ENCODE data around the gene BAG3. TPM values are rescaled to one million over a fixed set of nuclear protein-coding genes. Genes with fewer than 3 reads are reported as not detected.

Gene BAG3
- total RNA-seq, 4 donors from 2014 or later = 23.8 to 38.4 (median 32.0) TPM

DNA sequence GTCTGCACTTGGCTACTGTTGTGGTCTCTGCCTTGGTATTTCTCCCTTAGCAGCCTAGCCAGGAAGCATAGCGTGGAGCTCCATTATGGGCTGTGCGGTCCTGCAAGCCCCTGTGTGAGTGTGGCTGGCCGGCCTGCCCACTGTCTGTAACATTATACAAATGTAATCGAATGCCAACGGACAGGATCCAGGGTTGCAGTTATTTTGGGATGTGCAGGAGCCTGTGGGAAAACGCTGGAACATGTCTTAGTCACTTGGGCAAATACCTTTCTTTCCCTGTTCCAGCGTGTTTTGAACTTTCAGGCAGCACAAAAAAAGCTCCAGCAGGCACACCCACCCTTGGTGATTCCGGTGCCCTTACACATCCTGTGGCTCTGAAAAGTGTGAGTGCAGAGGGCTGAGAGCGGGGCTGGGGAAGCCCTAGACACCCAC is 29.5 kb downstream of the BAG3 start:
- Histone ChIP-seq H3K36me3 (peaks cover 0 to 29% (median 0%) of the 10 kb centered on the region in 3 donors), H3K27ac (peak overlapping the region in 2 of 4 donors; percentile 2 to 20), H3K4me3 (no peak overlapping the region), H3K4me1 (peaks cover 0 to 29% (median 9%) of the 10 kb centered on the region in 4 donors), H3K27me3 (no peaks in the 10 kb centered on the region), H3K9me3 (no peaks in the 10 kb centered on the region)
- WGBS, 2 donors = 48 to 67% methylated on average over 9 of the region's 9 CpGs
- no peak for DNase-seq (ENCODE audit: low spot score in 2 of 2)
- TF ChIP-seq POLR2A (IDR thresholded peaks at IDR 0.05) = no peak
- no peak for TF ChIP-seq CTCF (IDR thresholded peaks at IDR 0.05)
- no peak for TF ChIP-seq EP300 (IDR thresholded peaks at IDR 0.05)

DNA sequence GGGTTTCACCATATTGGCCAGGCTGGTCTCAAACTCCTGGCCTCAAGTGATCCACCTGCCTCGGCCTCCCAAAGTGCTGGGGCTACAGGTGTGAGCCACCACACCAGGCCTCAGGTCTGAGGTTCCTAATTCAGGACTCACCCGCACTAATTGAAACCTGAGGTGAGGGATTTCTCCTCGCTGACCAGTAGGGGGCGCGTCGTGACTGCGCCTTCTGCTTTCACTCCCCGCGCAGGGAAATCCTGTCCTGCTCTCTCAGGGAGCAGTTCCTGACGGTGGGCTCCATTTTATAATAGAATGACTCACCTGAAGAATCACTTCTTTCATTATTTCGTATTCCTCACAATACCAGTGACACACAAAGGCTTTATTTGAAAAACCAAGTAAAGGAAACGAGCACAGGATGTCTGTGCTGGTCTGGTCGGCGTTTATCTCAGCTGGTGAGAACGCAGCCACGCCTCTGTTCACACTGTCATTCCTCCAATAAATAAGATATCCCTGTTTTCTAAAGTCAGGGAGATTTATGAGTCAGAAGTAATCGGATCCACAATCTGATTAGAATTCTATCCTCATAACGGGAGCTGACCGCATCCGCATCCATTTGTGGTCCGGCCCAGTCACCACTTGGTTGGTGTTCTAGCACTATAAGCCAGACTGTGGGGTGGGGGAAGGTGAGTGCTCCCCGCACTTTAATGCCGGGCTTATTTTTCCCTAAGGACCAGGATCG is 35.4 kb downstream of the BAG3 start:
- H3K27me3 ChIP-seq = no peaks in the 10 kb centered on the region
- no peaks in the 10 kb centered on the region for H3K36me3 ChIP-seq
- DNase-seq (ENCODE audit: low spot score in 2 of 2) = peak; percentile 41 to 42
- H3K9me3 ChIP-seq = no peaks in the 10 kb centered on the region
- H3K4me3 ChIP-seq = peak overlapping the region in 2 of 4 donors; percentile 28 to 37
- WGBS, 2 donors = 18 to 24% methylated on average over 24 of the region's 24 CpGs
- TF ChIP-seq CTCF (IDR thresholded peaks at IDR 0.05) (peak; percentile 89 to 94 (median 92)), EP300 (IDR thresholded peaks at IDR 0.05) (no peak)
- H3K27ac ChIP-seq = peak overlapping the region in 3 of 4 donors; percentile 30 to 76 (median 72)
- peaks cover 0 to 23% (median 8%) of the 10 kb centered on the region in 4 donors for H3K4me1 ChIP-seq

DNA sequence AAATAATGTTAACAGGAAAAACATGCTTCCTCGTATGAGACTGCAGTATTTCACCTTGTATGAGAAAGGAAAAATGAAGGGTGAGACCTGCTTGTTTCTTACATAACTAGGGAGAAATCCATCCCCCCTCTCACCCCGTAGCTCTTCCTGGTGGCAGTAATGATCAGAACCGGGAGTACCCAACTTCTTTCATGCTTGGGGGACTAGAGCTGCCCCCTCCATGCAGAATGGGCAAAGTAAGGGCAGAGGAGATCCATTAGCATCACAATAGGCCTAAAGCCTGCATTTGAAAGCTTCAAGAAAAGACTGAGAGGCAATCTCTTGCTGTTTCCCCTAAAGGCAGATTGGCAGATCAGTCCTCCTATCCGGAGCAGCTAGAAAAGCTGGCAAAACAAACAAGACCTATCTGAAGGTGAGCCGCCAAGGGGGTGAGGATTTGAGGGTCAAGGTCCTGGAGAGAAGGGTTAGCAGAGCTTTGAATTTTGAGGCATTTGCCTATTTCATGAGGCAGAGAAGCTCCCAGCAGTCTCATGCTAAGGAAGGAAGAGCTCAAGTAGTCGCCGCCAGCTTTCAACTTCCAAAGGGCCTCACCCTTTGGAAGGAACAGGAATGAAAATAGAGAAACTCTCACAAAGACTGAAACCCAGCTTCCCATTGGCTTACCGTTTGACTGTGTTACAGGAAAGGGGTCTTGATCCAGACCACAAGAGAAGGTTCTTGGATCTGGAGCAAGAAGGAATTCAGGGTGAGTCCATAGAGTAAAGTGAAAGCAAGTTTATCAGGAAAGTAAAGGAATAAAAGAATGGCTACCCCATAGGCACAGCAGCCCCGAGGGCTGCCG is 36.2 kb downstream of the BAG3 start:
- no peaks in the 10 kb centered on the region for H3K36me3 ChIP-seq
- DNase-seq (ENCODE audit: low spot score in 2 of 2) = no peak
- TF ChIP-seq POLR2A (IDR thresholded peaks at IDR 0.05) (no peak), EP300 (IDR thresholded peaks at IDR 0.05) (no peak), CTCF (IDR thresholded peaks at IDR 0.05) (no peak)
- H3K4me3 ChIP-seq = no peak overlapping the region
- peaks cover 0 to 15% (median 7%) of the 10 kb centered on the region in 4 donors for H3K4me1 ChIP-seq
- no peaks in the 10 kb centered on the region for H3K27me3 ChIP-seq
- no peaks in the 10 kb centered on the region for H3K9me3 ChIP-seq
- peak overlapping the region in 3 of 4 donors; percentile 30 to 76 (median 72) for H3K27ac ChIP-seq
- 47 to 54% methylated on average over 10 of the region's 10 CpGs for WGBS, 2 donors

- WGBS, 2 donors = 85 to 87% methylated on average over 4 of the region's 4 CpGs
- Histone ChIP-seq H3K4me3 (no peak overlapping the region), H3K27me3 (no peaks in the 10 kb centered on the region), H3K36me3 (no peaks in the 10 kb centered on the region), H3K9me3 (no peaks in the 10 kb centered on the region), H3K27ac (peak overlapping the region in 2 of 4 donors; percentile 72 to 76), H3K4me1 (peaks cover 0 to 14% (median 7%) of the 10 kb centered on the region in 4 donors)
- peak in 1 of 5 experiments; percentile 5 for TF ChIP-seq CTCF (IDR thresholded peaks at IDR 0.05)
- no peak for TF ChIP-seq POLR2A (IDR thresholded peaks at IDR 0.05)
- no peak for TF ChIP-seq EP300 (IDR thresholded peaks at IDR 0.05)
- DNase-seq (ENCODE audit: low spot score in 2 of 2) = no peak
Observed at GRCh38 chr10:119688033-119688508, 36.9 kb downstream of the BAG3 start.

All from tibial nerve (tissue), 4 donors.